ENCODE measurements around the gene NPW.
"Not testable (repeated sequence)": the region's sequence is repeated elsewhere in the genome, so short reads cannot be mapped to it uniquely, and the experiment has no call there.

Gene NPW

DNA sequence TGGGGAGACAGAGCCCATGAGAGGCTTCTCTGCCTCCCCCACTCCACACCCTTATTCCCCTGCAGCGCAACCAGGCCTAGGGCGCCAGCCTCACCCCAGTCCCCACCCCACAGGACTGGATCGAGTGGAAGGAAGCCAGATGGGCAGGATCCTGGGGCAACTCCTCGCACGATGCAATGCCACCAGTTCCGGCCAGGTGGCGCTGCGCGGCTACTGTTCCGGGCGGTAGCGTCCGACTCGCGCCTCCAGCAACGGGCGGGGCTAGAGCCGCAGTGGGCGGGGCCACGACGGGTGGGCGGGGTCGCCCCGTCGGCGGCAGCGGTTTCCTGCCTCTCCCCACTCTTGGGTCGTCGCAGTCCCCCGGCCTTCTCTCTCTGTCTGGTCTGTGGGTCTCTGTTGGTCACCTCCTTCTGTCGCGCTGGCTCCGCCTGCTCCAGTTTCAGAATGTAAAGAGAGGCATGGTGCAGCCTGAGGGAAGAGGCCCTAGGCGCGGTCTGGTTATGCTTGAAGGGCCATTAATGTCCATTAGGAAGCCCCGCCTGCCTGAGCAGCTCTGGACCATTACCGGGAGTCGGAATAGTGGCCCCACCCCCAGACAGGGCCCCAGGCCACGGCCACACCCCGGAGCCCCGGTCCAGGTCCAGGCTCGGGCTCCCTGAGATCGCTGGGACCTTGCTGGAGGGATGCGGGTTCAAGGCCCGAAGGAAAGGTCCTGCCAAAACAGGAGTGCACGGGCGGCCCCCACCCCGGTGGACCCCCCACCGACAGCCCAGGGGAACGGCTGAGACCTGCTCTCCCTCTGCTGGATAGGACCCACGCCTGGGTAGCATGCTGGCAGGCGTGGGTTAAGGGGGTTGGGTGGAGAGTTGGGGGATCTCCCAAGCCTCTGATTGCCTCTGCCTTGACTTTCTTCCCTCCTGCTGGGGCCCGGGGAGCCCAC lies 3.8 kb downstream of the NPW start:
- no peak for DNase-seq

DNA sequence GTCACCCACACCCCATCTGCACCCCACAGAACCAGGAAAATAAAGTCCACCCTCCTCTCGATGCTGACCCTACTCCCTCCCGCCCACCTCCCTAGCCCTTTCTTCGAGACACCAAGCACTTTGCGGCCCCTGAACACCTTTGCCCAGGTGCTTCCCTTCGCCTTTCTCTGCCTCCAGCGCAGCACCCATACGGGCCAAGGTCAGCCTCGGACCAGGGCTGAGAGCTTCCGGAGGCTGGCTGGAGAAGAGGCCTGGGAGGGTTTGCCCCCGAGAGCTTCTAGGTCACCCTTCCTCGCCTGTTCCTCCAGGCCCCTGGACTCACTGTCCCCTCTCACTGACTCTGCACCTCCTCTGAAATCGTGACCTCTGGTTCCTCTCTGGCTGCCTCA lies 4.4 kb downstream of the NPW start:
- no peak for DNase-seq

DNA sequence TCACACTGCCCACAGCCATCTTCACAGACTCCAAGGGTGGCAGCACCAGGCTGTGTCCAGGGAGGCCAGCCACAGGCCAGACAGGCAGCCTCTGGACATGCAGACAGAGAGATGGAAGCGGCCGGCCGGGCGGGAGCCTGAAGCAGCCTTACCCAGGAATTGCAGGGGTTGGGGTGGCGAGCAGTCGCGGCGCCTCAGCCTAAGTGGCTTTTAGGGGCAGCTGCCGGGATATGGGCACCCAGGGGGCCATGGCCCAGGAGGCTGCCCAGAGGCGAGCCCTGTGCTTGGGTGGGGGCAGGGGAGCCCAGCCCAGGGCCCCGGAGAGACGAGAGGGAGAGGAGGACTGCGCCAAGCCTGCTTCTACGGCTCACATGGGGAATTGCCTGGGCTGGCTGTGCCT lies 5.7 kb downstream of the NPW start:
- no peak for DNase-seq

DNA sequence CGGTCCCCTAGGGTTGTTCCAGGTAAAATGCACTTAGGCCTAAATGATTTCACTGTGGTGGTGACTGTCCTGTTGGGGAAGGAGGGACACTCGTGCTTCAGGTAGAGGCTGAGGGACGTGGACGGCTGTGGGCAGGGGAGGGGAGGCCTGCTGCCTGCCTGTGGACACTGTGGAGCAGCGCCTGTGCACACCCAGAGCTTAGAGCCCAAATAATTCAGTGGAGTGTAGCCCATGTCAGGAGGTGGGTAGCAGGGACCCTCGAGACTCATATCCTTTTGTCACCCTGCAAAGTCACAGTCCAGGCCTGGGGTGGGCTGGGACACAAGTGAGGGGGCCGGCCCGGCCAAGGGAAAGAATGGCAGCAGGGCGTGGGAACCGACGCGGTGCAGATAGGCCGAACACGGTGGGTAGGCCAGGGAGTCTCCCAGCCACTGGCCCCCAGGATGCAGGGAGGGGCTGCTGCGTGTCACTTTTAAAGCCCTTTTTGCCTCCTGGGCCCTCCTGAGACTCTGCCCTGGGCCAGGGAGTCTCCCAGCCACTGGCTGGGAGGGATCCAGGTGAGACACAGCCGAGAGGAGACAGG lies 6.4 kb downstream of the NPW start:
- no peak for DNase-seq

DNA sequence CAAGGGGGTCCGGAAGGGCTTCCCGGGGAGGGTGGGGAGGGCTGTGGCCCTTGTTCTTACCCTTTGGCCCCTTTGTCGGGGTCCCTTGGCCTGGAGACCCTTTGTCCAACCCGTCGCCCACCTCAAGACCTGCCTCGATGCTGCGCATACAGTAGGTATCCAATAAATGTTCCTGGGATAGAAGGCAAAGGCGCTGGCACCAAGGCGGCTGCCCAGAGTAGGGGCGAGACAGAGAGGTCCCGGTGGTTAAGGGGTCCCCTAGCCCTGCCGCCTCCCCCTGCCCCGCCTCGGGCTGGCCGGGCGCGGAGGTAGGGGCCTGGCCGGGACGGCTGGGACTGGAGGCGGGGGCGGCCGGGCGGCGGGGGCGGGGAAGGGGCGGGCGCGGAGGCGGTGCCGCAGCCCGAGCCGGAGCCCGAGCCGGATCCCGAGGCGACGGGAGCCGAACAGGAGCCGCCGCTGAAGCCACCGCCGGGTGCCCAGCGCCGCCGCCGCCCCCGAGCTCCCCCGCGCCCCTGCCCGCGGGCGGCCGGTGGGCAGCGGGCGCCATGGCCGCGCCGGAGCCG lies 7.0 kb downstream of the NPW start, which contains the start of gene NHERF2:
Gene NHERF2, plus strand, starts transcription at position 442 of the 563 bp plus-strand sequence. Its CDS starts 104 bp downstream, at position 546.
- no peak for DNase-seq

DNA sequence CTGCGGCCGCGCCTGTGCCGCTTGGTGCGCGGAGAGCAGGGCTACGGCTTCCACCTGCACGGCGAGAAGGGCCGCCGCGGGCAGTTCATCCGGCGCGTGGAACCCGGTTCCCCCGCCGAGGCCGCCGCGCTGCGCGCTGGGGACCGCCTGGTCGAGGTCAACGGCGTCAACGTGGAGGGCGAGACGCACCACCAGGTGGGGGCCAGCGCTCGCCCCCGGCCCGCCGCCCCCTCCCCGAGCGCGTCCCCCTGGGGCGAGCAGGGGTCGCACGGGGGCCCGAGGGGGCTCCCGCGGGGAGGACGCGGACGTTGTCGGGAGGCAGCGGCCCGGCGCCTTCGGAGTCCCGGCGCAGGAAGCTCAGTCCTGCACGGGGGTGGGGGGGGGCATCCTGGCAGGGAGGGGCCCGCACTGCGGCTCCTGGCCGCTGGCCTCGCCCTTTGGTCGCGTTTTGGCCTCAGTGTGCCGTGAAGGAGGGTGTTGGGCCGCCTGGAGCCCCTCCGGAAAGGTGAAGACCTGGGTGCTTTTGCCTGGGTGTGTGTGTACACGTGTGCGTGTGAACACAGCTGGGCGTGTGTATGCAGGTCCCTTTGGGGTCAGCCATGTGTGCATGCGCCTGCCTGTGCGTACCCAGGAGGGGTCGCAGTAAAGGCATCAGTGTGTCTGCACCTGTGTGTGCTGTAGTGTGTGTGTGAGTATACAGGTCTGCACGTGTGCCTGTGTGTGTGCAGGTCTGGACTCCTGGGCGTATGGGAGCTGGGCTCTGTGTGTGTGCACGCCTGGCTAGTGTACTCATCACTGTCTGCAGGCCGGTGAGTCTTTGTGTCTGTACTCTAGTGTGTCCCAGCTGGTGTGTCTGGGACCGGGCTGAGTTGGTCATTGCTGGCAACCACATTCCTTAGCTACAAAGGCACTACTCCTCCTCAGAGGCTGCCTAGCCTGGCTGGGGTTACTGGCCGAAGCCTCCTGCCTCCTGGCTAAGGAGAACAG lies 7.7 kb downstream of the NPW start:
- DNase-seq = no peak

DNA sequence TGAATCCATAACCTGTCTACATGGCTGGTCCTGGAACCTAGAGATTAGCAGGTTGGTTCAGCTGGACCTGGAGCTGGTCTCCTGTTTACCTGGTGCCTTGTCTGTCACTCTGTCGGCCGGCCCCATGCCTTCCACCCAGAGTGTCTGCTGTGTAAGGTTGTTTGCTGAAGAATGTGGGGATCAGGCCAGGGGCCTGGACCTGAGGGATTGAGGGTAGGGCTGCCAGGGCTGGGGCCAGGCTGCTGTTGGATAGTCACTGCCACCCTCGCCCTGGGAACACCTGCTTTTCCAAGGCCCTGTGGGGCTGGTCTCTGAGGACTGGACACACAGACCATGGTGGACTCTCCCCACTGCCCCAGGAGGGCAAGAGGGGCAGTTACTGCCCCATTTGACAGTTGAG lies 8.6 kb downstream of the NPW start:
- DNase-seq = no peak

DNA sequence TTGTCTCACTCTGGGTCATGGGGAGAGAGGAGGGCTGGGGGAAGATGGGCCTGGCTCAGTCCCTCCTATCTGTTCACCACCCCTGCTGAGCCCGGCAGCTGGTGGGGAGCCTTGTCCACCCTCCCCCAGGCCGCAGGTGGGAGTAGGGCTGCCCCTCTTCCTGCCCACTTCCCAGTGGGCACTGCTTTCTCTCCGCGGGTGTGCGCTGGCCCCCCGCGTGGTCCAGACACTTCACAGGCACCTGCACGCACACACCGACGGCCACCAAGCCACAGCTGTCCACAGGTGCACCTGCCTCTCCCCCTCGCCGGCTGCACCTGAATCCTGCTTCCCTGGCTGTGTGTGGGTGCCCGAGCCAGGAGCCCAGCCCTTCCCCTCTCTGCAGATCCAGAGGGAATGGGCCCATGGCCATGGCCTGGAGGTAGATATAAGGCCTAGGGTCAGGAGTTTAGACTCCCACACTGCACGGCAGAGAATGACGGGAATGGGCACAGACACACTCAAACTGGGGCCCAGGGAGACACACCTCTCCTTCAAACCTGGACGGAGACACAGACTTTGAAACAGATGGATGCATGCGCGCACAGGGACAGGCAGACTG lies 9.1 kb downstream of the NPW start:
- no peak for DNase-seq

DNA sequence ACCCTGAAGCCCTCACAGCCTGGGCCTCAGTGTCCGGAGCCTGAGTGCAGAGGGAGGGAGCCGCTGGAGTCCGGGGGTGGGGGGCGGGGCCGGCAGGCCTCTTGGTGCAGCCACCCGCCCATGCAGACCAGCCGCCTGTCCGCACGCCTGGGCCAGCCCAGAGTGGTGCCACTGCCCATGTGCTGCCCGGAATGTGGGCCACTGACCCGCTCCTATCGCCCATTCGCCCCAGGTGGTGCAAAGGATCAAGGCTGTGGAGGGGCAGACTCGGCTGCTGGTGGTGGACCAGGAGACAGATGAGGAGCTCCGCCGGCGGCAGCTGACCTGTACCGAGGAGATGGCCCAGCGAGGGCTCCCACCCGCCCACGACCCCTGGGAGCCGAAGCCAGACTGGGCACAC lies 9.8 kb downstream of the NPW start:
- DNase-seq = no peak

DNA sequence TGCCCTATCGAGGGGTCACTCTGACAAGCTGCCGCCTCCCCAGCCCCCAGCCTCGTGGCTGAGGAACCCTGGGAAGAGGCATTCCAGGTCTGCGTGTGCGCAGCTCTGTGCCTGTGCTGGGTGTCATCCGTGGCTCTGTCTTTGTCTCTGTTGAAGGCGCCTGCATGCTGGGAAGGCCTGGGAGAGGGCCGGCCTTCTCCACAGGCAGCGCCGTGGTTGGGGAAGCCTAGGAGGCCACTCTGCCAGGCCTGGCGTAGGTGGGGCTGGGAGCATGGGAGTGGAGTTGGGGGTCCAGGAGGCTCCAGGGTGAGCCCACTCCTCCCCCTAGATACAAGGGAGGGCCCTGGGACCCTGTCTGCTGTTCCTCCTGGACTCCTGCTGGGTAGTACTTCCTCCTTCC lies 10.5 kb downstream of the NPW start:
- no peak for DNase-seq

DNA sequence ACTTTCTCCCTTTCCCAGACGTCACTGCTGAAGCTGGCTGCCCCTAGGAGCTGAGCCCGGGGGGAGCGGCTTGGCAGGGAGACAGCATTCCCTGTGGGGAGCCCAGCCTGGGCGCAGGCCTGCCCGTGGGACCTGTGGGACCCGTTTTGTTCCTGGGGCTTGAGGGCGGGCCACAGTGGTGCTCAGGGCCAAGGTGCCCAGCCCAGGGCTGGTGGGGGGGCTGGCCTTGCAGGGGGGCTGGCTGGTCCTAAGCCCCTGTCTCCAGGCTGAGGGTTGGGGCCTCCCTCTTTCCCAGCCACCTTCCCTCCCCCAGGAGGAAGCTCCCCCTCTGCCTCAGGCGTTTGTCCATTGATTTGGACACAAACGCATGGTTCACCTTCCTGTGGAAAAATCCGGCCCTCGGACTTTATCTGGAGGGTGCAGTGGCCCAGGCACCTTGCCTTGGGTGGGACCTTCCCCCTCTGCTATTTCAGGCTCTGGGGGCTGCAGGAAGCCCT lies 11.5 kb downstream of the NPW start:
- no peak for DNase-seq

DNA sequence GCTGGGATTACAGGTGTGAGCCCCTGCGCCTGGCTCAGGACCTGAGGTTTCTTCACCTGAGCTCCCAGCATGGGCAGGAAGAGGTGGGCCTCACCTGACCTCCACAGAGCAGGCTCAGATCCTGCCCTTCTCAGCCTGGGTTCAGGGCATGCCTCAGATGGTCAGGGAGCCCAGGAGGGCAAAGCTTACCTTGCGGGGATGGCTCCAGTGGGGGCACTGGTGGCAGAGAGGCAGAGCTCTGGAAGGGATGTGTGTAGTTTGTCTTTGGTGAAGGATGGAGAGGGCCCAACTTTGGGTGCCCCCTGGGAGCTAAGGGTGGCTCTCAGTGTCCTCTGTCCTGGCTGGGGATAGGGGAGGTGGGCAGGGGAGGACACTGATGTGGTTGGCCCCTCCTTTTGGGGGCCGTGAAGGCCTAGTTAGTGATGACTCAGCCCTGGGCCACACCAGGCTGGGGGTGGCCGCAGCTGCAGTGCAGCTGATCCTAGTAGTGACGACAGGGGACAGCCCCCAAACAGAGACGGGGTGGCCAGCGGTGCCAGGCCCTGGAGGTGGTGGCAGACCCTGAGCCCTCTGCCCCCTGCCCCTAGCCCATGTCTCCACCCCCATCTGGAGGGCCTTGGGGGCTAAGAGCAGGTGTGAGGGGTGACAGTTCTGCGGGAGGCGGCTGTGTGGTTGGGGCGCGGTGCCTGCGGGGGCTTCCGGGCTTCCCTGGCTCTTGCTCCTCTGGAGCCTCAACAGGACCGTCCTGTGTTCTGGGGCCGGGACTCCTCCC lies 12.9 kb downstream of the NPW start:
- no peak for DNase-seq

DNA sequence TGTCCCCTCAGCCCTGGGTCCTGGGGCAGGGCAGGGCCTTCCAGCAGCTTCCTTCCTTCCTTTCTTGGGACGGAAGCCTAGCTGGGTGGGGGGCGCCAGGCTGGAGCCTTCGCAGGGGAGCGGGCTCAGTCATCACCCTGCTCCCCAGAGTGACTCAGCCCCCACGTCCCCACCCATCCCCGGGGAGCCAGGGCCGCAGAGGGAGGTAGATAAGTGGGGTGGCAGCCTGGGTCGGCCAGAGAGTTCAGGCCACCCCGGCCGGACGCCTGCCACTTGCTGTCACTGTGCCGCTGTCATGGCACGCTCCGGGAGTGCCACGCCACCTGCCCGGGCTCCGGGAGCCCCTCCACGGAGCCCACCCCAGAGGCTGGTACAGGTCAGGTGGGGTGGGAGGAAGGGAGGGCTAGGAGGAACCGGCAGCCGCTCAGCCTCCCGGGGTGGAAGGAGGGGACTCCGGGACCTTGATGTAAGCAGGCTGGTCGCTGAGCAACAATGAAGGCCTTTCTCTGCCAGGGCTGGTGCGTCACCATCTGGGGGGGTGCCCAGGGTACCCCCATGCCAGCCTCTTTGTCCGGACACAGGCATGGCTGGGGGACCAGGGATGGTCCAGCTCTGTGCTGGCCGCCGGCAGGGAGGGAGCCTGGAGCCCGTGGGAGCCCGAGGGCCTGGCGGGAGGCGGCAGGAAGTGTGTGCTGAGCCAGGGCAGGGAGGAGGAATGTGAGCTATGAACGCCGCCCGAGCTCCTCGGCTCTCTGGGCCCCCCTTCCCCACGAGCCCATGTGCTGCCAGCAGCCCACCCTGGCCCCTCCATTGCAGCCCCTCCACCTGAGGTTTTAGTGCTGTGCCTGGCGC lies 13.7 kb downstream of the NPW start:
- DNase-seq = no peak

DNA sequence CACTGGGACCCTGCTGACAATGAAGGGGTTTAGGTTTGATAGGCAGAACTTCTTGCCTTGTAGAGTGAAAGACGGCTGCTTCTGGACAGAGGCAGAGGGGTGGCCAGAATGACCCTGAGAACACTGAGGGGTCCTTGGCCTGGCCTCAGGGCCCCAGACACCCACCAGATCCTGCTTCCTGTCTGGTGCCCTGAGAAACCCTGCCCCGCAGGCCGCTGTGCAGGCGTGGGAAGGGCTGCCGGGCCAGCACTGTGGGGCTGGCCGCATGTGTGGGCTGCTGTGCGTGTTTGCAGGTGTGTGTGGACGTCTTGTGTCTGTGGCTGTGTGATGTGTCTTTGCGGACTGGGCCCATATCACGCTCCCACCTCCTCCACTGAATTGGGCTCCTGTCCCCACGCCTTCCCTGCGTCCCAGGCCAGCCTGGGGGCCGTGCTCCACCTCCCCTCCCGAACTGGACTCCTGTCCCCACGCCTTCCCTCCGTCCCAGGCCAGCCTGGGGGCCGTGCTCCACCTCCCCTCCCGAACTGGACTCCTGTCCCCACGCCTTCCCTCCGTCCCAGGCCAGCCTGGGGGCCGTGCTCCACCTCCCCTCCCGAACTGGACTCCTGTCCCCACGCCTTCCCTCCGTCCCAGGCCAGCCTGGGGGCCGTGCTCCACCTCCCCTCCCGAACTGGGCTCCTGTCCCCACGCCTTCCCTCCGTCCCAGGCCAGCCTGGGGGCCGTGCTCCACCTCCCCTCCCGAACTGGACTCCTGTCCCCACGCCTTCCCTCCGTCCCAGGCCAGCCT lies 14.5 kb downstream of the NPW start:
- DNase-seq = not testable (repeated sequence)

DNA sequence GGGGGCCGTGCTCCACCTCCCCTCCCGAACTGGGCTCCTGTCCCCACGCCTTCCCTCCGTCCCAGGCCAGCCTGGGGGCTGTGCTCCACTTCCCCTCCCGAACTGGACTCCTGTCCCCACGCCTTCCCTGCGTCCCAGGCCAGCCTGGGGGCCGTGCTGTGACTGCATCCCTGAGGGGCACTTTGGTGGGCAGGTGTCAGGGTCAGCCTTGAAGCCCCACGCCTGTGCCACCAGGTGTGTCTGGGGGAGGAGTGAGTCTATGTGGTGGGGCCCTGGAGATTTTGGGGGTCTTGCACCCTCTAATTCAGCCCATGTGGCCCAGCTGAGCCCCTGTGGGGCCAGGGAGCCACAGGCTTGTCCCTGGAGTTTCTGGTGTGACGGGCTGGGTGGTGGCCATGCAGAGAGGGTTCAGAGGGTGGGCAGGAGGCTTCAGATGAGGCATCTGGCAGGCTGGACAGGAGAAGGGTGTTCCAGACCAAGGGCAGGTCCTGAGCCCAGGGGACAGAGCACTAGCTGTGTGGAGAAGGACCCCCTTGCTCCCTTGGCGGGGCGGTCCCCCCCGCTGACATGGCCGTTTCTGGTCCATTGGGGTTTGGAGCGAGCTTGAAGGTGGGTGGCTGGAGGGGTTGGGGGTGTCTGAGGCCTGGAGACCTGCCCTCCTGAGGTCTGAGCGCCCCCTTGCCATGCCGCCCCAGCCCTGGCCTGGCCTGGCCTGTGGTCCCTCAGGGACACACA lies 15.3 kb downstream of the NPW start:
- no peak for DNase-seq

DNA sequence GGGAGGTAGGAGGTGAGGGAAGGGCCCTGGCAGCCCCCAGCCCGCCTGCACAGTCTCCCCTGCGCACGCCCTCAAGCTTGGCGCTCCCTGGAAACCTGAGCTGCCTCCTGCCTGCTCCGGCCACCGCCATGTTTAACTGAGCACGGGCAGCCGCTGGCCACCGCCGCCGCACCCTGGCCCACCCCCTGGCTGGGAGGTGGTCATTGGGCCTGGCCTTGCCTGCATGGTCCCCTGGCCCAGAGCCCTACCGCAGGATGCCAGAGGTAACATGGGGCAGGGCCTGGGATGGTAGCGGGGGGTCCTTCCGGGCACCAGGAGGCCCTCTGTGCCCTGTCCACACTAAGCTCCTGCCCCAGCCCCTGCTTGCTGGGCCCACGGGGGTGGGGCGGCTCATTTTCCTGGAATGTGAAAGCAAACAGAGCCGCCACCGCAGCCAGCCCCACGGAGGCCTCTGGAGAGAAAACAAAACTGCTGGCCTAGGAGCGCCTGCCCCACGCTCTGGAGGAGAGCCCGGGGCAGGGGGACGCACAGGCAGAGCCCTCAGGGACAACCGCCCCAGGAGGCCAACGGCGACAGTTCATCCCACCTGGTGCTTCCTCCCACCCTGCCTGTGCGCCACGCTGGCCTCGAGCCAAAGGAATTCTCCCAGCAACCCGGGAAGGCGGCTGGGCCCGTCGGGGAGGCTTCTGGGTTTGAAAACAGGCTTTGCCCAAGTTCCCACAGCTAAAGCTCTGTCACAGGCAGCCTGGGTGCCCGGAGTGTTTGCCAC lies 16.0 kb downstream of the NPW start:
- DNase-seq = no peak

DNA sequence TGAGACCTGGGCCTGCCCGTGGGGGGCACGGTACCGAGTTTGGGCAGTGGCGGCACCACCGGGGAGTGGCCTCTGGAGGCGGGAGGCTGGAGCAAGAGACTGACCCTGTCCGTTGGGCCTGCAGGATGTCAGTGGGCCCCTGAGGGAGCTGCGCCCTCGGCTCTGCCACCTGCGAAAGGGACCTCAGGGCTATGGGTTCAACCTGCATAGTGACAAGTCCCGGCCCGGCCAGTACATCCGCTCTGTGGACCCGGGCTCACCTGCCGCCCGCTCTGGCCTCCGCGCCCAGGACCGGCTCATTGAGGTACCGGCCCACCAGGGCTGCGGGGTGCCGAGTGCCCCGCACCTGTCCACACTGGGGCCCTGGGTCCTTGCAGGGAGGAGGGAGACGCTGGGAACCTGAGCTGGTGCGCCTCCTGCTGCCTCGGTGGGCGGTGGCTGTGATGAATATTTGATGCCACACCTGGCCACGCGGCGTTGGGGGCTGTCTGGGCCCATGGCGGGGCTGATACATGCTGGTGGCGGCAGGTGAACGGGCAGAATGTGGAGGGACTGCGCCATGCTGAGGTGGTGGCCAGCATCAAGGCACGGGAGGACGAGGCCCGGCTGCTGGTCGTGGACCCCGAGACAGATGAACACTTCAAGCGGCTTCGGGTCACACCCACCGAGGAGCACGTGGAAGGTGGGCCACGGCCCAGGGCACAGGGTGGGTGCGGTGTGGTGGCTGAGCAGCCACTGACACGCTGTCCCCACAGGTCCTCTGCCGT lies 16.8 kb downstream of the NPW start:
- no peak for DNase-seq
